Rectal smooth muscle tissue (tissue), 1 donor: ENCODE data around the gene INCA1.
"Not testable (repeated sequence)": the region's sequence is repeated elsewhere in the genome, so short reads cannot be mapped to it uniquely, and the experiment has no call there.

Source experiments
- H3K27ac ChIP-seq: one replicate; pipeline ENCODE4 v1.7.0; 2013; ENCODE audit warnings: low read depth, low read length, inconsistent platforms
- H3K27me3 ChIP-seq: one replicate; pipeline ENCODE4 v1.7.0; 2013; ENCODE audit warnings: low read length; ENCODE audit not compliant: control insufficient read depth, insufficient read depth
- H3K36me3 ChIP-seq: one replicate; pipeline ENCODE4 v1.7.0; 2013; ENCODE audit warnings: low read length; ENCODE audit not compliant: control insufficient read depth, insufficient read depth
- H3K4me1 ChIP-seq: one replicate; pipeline ENCODE4 v1.7.0; 2013; ENCODE audit warnings: low read length; ENCODE audit not compliant: control insufficient read depth, insufficient read depth
- H3K4me3 ChIP-seq: one replicate; pipeline ENCODE4 v1.7.0; 2013; ENCODE audit warnings: low read length
- H3K9ac ChIP-seq: one replicate; pipeline ENCODE4 v1.7.0; 2013; ENCODE audit warnings: low read length

INCA1 gene

DNA sequence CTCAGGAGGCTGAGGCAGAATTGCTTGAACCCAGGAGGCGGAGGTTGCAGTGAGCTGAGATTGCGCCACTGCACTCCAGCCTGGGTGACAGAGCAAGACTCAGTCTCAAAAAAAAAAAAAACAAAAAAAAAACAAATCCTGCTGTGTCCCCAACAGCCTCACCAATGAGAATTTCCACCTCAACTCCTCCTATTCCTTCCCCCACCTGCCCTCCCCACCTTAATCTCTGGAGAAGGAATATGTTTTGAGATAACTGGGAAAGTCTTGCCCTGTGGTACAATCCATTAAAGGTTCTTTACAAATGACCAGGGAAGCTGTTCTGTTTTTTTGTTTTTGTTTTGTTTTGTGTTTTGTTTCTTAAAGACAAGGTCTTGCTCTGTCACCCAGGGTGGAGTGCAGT, 32.8 kb upstream of the INCA1 start:
- not testable (repeated sequence) for H3K27ac ChIP-seq, H3K4me1 ChIP-seq, H3K36me3 ChIP-seq, H3K4me3 ChIP-seq, H3K9ac ChIP-seq, H3K27me3 ChIP-seq

DNA sequence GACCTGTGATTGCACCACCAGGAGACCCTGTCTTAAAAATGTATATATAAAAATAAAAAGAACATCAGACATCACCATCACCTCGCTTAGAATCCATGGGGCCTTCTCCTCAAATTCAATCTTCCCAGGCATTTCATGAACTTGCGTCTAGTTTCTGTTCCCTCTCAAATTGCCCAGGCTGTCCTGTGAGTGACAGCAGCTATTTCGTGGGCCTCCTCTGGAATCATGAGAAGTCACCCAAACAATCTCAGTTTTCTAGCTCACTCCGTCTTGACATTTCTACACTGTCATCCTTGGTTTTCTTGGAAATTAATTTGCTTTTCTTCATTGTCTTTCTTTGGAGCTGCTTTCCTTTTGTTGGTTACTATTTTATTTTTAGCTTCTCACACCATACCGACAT, 30.6 kb upstream of the INCA1 start:
- Histone ChIP-seq H3K4me3 (no peak overlapping the region), H3K9ac (no peak overlapping the region), H3K36me3 (no peaks in the 10 kb centered on the region), H3K4me1 (no peaks in the 10 kb centered on the region), H3K27ac (no peak overlapping the region), H3K27me3 (no peaks in the 10 kb centered on the region)

DNA sequence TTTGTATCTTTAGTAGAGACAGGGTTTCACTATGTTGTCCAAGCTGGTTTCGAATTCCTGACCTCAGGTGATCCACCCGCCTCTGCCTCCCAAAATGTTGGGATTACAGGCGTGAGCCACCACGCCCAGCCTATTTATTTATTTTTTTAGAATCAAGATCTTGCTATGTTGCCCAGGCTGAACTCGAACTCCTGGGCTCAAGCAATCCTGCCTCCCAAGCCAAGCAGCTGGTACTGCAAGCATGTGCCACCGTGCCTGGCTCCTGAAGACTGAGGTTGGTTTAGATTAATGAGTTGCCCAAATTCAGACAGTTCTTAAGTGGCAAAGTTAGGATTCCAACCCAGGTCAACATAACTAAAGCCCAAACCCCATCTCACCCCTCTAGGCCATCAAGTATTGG, 30.0 kb upstream of the INCA1 start:
- Histone ChIP-seq H3K9ac (no peak overlapping the region), H3K27me3 (no peaks in the 10 kb centered on the region), H3K4me1 (no peaks in the 10 kb centered on the region), H3K36me3 (peaks cover 3% of the 10 kb centered on the region), H3K4me3 (no peak overlapping the region), H3K27ac (no peak overlapping the region)

DNA sequence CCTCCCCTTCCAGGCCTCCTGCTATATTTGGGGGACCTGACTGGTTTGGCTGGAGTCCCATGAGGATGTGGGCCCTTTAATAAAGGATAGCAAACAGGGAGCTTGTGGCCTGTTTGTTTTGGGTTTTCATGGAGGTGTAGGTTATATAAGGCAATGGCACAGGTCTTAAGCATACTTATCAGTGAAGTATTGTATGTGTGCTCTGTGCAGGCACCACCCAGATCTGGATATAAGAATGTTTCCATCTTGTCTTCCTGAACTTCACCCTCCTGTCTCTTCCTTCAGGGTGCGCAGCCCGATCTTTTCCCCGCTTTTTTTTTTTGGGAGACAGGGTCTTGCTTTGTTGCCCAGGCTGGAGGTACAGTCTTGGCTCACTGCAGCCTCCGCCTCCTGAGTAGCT, 27.3 kb upstream of the INCA1 start:
- no peak overlapping the region for H3K4me3 ChIP-seq
- H3K27me3 ChIP-seq, result no peaks in the 10 kb centered on the region
- H3K4me1 ChIP-seq, result no peaks in the 10 kb centered on the region
- H3K36me3 ChIP-seq, result peaks cover 22% of the 10 kb centered on the region
- H3K9ac ChIP-seq, result no peak overlapping the region
- no peak overlapping the region for H3K27ac ChIP-seq

DNA sequence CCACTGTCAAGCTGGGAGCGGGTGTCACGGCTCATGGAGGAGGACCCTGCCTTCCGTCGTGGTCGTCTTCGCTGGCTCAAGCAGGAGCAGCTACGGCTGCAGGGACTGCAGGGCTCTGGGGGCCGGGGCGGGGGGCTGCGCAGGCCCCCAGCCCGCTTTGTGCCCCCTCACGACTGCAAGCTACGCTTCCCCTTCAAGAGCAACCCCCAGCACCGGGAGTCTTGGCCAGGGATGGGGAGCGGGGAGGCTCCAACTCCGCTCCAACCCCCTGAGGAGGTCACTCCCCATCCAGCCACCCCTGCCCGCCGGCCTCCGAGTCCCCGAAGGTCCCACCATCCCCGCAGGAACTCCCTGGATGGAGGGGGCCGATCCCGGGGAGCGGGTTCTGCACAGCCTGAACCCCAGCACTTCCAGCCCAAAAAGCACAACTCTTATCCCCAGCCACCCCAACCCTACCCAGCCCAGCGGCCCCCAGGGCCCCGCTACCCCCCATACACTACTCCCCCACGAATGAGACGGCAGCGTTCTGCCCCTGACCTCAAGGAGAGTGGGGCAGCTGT, 26.3 kb upstream of the INCA1 start:
- Histone ChIP-seq H3K4me3 (no peak overlapping the region), H3K4me1 (no peaks in the 10 kb centered on the region), H3K9ac (no peak overlapping the region), H3K27ac (no peak overlapping the region), H3K36me3 (peaks cover 22% of the 10 kb centered on the region), H3K27me3 (no peaks in the 10 kb centered on the region)

DNA sequence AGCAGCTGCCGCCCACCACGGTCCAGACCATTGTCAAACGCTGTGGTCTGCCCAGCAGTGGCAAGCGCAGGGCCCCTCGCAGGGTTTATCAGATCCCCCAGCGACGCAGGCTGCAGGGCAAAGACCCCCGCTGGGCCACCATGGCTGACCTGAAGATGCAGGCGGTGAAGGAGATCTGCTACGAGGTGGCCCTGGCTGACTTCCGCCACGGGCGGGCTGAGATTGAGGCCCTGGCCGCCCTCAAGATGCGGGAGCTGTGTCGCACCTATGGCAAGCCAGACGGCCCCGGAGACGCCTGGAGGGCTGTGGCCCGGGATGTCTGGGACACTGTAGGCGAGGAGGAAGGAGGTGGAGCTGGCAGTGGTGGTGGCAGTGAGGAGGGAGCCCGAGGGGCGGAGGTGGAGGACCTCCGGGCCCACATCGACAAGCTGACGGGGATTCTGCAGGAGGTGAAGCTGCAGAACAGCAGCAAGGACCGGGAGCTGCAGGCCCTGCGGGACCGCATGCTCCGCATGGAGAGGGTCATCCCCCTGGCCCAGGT, 24.9 kb upstream of the INCA1 start:
- no peak overlapping the region for H3K4me3 ChIP-seq
- no peaks in the 10 kb centered on the region for H3K27me3 ChIP-seq
- H3K36me3 ChIP-seq, result peaks cover 26% of the 10 kb centered on the region
- H3K27ac ChIP-seq, result no peak overlapping the region
- H3K9ac ChIP-seq, result no peak overlapping the region
- no peaks in the 10 kb centered on the region for H3K4me1 ChIP-seq

DNA sequence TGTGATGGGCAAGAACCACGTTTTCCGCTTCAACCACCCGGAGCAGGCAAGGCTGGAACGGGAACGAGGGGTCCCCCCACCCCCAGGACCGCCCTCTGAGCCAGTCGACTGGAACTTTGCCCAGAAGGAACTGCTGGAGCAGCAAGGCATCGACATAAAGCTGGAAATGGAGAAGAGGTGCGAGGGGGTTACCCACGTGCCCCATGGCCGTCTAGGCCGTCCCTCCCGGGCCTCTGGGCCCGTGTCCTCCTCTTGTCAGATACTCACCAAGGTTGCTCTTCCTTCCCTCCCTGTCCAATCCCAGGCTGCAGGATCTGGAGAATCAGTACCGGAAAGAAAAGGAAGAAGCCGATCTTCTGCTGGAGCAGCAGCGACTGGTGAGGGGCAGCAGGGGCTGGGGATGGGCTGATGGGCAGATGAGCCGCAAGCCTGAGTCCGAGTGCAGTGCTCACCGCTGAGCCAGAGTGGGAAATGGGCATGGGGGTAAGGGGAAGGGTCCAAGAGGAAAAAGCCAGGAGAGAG, 23.2 kb upstream of the INCA1 start:
- H3K9ac ChIP-seq, result no peak overlapping the region
- peaks cover 28% of the 10 kb centered on the region for H3K36me3 ChIP-seq

DNA sequence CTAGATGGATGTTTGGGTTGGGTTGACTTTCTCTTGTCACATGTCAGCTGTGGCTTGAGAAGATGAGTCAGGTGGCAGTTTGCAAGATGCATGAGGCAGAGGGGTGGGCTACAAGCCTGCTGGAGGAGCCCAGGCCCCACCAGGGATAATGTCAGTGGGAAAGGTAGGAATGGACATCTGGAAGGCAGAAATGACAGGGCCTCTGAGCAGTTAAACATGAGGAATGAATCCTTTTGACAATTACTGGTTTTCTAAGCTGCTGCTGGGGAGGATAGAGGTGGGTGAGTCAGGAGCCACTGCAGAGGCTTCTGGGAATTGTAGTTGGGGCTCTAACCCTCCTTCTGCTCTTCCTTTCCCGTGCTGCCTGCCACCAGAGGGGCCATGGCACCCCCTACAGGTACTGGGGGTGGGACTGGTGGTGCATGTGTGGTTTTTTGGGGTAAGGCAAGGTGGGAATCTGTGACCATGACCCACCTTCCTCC, 22.2 kb upstream of the INCA1 start:
- peaks cover 32% of the 10 kb centered on the region for H3K36me3 ChIP-seq
- H3K27me3 ChIP-seq, result no peaks in the 10 kb centered on the region
- H3K4me3 ChIP-seq, result no peak overlapping the region
- no peak overlapping the region for H3K27ac ChIP-seq
- H3K9ac ChIP-seq, result no peak overlapping the region
- H3K4me1 ChIP-seq, result no peaks in the 10 kb centered on the region

More for the DNA sequence above, 23.2 kb upstream of the INCA1 start:
- Histone ChIP-seq H3K27me3 (no peaks in the 10 kb centered on the region), H3K27ac (no peak overlapping the region), H3K4me1 (no peaks in the 10 kb centered on the region), H3K4me3 (no peak overlapping the region)

DNA sequence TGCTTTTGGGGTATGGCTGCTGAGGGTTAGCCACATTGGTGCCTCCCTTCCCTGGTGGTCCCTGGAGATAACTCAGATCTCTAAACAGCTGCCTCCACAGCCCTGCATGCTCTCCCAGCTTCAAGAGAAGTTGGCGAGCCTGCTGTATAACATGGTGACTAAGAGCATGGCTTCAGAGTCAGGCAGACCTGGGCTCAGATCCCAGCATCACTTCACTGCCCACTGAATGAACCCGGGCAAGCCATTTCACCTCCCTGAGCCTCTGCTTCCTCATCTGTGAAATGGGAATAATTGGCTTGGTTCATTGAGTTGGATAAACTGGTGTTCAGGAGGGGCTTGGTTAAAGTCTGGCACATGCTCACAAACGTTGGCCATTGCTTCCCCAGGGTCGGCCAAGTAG, 17.0 kb upstream of the INCA1 start:
- peaks cover 37% of the 10 kb centered on the region for H3K36me3 ChIP-seq
- H3K27me3 ChIP-seq, result no peaks in the 10 kb centered on the region
- no peaks in the 10 kb centered on the region for H3K4me1 ChIP-seq
- no peak overlapping the region for H3K27ac ChIP-seq
- H3K9ac ChIP-seq, result no peak overlapping the region
- no peak overlapping the region for H3K4me3 ChIP-seq

DNA sequence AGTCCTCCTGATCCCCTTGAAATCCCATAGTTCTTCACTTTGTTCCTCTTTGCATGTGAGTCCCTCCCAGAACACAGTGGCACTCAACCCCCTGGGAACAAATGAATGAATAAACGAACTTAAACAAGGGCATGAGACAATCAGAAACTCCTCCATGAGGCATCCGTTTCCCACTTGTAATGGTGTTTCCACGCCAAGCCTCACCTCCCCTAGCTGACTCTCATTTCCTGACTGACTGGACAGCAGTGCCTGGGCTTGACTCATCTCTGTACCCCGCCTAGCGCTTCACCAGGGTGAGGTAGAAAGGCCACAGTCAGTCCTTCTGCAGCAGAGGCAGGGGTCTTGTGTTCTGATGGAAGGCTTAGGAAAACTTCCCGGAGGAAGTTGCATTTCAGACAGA, 14.6 kb upstream of the INCA1 start:
- H3K4me3 ChIP-seq, result no peak overlapping the region

DNA sequence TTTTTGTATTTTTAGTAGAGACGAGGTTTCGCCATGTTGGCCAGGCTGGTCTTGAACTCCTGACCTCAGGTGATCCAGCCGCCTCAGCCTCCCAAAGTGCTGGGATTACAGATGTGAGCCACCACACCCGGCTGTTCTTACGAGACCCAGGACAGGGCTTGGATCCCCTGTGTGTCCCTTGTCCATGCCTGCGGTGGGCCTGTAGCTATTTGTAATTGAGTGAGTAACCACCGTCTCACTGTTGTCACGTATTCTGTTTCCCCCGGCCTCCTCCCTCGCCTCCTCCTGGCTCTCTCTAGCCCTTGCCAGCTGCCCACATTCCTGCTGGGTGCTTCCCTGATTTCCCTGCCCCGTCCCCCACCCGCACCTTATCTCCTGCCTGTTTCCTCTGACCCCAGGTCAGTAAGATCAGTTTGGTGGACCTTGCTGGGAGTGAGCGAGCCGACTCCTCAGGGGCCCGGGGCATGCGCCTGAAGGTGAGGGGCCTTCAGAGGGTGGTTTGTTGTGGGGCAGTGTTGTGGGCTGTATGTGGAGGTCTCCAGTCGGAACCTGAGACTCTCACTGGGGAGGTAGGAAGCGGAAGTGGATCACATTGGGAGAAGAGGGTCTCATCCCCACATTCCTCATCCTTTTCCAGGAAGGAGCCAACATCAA, 6.0 kb upstream of the INCA1 start:
- H3K27ac ChIP-seq, result no peak overlapping the region
- peaks cover 9% of the 10 kb centered on the region for H3K4me1 ChIP-seq
- H3K27me3 ChIP-seq, result no peaks in the 10 kb centered on the region
- H3K4me3 ChIP-seq, result no peak overlapping the region
- peaks cover 57% of the 10 kb centered on the region for H3K36me3 ChIP-seq
- no peak overlapping the region for H3K9ac ChIP-seq

More for the DNA sequence above, 14.6 kb upstream of the INCA1 start:
- Histone ChIP-seq H3K9ac (no peak overlapping the region), H3K27me3 (no peaks in the 10 kb centered on the region), H3K4me1 (no peaks in the 10 kb centered on the region), H3K36me3 (peaks cover 51% of the 10 kb centered on the region), H3K27ac (no peak overlapping the region)

DNA sequence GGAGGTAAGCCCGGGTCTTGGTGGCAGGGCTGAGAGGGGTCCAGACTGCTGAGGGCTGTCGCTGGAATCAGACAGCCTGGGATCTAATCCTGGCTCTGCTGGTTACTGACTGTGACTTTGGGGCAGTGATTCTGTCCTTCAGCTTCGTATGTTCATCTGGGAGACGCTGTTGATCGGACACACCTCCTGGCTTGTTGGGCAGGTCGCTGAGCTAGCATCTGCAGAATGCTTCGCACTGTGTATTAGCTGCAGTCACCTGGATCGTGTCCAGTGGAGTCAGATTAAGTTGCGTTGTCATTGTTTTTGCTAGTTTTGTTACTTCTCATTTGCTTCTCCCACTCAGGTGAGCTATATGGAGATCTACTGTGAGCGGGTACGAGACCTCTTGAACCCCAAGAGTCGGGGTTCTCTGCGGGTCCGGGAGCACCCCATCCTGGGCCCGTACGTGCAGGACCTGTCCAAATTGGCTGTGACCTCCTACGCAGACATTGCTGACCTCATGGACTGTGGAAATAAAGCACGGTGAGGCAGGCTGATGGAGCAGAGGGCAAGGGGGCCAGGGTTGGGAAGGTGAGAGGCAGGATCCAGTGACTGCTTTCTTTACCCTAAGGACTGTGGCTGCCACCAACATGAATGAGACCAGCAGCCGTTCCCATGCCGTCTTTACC, 4.9 kb upstream of the INCA1 start:
- peaks cover 47% of the 10 kb centered on the region for H3K36me3 ChIP-seq

More for the DNA sequence above, 4.9 kb upstream of the INCA1 start:
- H3K27ac ChIP-seq, result no peak overlapping the region
- H3K4me1 ChIP-seq, result peaks cover 9% of the 10 kb centered on the region
- no peaks in the 10 kb centered on the region for H3K27me3 ChIP-seq
- H3K9ac ChIP-seq, result no peak overlapping the region
- no peak overlapping the region for H3K4me3 ChIP-seq
